GM12873 (cell line): ENCODE data around the gene KLHDC8A.

Source experiments
- CTCF ChIP-seq: IDR thresholded peaks from 2 replicates; pipeline ENCODE4 v1.5.1; 2012; ENCODE audit warnings: low read depth, mild to moderate bottlenecking, moderate library complexity, low read length, control low read depth; ENCODE audit not compliant: insufficient read depth; ENCODE audit errors: missing control alignments

Gene KLHDC8A

GRCh38 chr1:205315008-205315618 lies 41.6 kb downstream of the KLHDC8A start:
- no peak for TF ChIP-seq CTCF

GRCh38 chr1:205313563-205314308 lies 43.0 kb downstream of the KLHDC8A start:
- no peak for TF ChIP-seq CTCF

DNA sequence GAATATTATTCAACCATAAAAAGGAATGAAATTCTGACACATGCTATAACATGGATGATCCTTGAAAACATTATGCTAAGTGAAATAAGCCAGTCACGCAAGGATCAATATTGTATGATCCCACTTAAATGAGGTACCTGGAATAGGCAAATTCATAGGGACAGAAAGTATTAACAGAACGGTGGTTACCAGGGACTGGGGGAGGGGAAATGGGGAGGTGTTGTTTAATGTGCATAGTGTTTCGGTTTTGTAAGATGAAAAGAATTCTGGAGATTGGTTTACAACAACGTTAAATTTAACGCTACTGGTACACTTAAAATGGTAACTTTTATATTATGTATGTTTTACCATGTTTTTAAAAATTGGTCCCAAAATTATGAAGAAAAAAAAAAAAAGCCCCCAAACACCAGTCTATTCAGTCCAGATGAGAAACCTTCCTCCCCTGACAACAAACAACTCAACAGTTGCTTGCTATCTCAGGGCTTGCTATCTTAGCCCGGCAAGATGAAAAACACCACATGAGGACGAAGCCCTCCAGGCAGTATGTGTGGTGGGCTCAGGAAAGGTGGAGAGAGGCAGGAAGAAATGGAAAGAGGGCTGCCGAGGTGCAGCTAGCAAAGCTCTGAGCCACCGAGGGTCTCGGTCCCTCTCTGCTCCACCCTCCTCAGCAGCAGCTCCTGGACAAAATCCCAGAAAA lies 43.7 kb downstream of the KLHDC8A start:
- no peak for TF ChIP-seq CTCF

- TF ChIP-seq CTCF = no peak
These were observed 45.6 kb downstream of the KLHDC8A start for GRCh38 chr1:205310976-205311704.

DNA sequence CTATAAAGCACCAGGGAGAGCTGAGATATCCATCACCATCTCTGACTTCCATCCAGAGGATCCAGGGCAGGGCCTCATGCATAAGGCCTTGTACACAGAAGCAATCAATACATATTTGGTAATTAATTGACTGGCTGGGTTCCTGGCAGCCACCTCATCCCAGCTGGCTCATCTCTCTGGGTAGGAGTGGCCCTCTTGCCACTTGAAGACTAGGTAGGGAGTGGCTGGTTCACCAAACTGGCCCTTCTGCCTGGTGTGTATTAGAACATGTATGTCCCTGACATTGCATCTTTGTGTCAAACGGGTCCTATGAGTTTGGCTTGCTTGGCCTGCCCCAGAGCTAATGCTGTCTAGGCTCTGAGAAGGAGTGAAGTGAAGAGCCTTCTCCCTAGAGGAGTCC lies 47.0 kb downstream of the KLHDC8A start:
- TF ChIP-seq CTCF = no peak

DNA sequence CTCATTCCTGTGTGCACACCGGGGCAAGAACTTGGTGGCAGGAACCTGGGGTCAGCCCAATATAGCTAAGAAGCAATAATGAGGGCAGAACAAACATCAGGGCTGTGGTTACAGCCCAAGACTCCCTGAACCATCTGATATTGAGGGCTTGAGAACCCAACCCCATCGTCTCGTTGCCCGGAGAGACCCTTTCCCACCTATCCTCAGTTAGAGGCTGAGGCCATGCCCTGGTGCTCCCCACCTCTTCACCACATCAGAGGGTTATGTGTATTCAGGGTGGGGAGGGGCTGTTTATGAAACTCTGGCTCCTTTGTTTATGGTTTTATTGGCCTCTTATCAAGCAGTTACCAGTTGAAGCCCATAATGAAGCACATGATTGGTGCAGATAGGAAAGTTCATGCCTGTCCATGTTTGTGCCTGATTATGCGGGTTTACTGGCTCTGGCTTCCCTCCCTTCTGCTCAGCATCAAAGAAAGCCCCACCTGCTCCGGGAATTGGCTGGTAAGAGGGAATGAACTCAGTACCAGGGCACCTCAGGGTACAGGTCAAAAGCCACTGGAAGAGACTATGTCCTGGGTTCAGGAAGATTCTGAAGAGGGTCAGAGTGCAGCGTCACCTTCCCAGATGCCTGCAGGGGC lies 49.7 kb downstream of the KLHDC8A start:
- TF ChIP-seq CTCF = no peak
